HG03045 (cell line): ENCODE data around the gene ATP2C2.
"Not testable (repeated sequence)": the region's sequence is repeated elsewhere in the genome, so short reads cannot be mapped to it uniquely, and the experiment has no call there.

Experiments
- ATAC-seq: cut with Tn5 transposase; IDR thresholded peaks from one replicate; pipeline ENCODE4 v1.9.1; 2021; ENCODE audit warnings: mild to moderate bottlenecking, moderate library complexity; ENCODE audit not compliant: unreplicated experiment

Gene ATP2C2, protein sequence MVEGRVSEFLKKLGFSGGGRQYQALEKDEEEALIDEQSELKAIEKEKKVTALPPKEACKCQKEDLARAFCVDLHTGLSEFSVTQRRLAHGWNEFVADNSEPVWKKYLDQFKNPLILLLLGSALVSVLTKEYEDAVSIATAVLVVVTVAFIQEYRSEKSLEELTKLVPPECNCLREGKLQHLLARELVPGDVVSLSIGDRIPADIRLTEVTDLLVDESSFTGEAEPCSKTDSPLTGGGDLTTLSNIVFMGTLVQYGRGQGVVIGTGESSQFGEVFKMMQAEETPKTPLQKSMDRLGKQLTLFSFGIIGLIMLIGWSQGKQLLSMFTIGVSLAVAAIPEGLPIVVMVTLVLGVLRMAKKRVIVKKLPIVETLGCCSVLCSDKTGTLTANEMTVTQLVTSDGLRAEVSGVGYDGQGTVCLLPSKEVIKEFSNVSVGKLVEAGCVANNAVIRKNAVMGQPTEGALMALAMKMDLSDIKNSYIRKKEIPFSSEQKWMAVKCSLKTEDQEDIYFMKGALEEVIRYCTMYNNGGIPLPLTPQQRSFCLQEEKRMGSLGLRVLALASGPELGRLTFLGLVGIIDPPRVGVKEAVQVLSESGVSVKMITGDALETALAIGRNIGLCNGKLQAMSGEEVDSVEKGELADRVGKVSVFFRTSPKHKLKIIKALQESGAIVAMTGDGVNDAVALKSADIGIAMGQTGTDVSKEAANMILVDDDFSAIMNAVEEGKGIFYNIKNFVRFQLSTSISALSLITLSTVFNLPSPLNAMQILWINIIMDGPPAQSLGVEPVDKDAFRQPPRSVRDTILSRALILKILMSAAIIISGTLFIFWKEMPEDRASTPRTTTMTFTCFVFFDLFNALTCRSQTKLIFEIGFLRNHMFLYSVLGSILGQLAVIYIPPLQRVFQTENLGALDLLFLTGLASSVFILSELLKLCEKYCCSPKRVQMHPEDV

DNA sequence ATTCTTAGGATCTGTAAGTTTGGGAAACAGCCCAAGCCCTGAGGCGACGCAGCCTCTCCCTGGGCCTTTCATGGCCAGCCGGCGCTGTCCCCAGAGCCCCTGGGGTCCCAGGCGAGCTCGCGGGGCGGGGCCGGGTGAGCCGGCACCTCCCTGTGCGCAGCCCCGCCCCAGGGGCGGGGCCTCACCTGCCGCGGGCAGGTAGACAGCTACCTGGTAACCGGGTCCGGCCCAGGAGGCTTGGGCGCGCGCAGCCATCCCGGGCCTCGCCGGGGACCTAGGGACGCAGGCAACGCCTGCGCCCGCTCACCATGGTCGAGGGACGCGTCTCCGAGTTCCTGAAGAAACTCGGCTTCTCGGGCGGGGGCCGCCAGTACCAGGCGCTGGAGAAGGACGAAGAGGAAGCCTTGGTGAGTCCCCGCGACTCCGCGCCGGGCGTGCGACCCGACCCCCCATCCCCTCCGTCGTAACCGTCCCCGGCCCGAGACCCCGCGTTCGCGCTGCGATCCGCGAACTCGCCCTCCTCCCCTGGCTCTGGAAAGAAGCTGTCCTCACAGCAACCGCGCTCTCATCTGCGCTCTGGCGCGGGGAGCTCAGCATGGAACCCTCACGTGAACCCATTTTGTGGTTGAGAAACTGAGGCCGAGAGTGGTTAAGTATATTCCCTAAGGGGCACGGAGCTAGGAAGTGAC, at the start of gene ATP2C2:
ATP2C2 (plus strand) TSS at position 231 of the 689 bp plus-strand sequence; CDS start at position 309, 78 bp downstream.
- no peak for ATAC-seq

DNA sequence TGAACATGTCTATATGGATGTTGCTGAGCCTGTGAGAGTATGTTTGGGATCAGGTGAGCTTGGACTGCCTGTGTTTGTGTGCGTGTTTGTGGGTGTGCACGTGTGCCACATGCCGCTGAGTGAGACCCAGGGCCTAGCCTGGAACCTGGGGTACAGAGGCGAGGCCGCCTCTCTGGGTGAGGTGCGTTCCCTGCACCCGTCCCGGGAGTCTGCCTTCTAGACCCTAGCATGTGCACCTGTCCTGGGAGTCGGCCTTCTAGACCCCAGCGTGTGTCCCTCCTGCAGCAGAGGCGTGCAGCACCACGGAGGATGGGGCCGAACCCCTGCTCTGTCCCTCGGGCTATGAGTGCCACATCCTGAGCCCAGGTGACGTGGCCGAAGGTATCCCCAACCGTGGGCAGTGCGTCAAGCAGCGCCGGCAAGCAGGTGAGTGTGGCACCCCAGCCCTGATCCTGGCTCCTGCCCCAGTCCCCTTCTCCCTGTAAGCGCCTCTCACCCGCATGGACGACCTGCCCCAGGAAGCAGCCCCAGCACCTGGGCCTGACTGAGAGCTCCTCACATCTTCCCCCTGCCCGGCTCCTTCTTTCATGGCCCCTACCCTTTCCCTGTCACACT, 49.1 kb upstream of the ATP2C2 start:
- ATAC-seq, result no peak

DNA sequence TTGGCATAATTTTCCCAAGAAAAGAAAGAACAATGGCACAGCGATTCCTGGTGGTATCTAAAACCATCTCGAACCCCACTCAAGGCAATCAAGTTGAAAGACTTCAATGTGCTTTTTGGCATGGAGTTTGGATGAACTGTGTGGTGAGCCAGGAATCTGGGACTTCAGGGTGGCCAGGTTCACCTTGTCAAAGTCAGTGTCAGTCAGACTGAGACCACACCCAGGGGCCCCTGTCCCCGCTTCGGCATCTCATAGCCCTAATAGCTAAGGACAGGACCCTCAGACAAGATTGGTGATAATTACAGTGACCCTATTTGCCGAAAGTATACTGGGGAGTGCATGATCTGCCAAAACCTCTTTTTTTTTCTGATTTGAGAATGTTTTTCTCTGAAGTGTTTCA, 47.8 kb upstream of the ATP2C2 start:
- no peak for ATAC-seq

DNA sequence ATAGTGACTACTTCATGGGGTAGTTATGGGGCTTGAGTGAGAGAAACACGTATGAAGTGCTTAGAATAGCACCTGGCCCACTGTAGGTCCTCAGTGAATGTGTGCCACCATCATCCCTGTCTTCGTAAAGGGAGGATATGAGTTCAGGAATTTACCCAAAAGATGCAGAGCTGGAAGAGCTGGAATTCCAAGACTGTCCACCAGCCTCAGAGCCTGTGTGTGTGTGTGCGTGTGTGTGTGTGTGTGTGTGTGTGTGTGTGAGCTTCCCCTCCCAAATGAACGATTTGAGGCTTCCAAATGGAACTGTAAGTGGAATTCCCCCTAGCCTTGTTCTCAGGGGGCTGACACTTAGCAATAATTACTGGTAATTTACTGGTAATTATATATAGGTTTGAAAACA, 46.4 kb upstream of the ATP2C2 start:
- ATAC-seq, result no peak

DNA sequence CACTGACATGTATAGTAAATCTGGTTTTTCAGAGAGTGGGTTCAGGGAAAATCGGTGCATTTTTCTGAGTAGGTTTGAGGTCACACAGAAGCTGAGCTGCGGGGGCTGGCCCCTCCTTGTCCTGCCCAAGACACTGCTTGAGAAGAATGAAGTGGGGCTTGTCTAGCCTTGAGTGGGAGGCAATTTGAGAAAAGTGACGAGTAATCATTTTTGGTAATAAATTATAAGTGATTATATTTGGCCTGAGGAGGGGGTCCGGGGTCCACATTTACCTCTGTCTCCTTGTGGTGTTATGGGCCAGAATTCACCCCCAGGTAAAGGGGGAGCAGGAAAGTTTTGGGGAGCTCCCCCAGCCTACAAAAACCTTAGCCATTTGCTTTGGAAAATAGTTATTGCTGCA, 45.6 kb upstream of the ATP2C2 start:
- no peak for ATAC-seq

DNA sequence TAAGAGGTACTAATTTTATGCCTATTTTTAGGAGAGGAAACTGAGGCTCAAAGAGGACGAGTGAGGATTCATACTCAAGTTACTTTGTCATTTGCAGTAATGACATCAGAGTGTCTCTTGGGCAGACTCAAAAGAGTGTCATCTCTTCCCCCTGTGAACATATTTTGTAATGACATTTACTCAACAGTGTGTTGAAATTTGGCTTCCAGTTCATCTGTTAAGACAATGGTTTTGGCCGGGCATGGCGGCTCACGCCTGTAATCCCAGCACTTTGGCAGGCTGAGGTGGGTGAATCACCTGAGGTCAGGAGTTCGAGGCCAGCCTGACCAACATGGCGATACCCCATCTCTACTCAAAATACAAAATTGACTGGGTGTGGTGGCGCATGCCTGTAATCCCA, 44.7 kb upstream of the ATP2C2 start:
- ATAC-seq, result no peak

DNA sequence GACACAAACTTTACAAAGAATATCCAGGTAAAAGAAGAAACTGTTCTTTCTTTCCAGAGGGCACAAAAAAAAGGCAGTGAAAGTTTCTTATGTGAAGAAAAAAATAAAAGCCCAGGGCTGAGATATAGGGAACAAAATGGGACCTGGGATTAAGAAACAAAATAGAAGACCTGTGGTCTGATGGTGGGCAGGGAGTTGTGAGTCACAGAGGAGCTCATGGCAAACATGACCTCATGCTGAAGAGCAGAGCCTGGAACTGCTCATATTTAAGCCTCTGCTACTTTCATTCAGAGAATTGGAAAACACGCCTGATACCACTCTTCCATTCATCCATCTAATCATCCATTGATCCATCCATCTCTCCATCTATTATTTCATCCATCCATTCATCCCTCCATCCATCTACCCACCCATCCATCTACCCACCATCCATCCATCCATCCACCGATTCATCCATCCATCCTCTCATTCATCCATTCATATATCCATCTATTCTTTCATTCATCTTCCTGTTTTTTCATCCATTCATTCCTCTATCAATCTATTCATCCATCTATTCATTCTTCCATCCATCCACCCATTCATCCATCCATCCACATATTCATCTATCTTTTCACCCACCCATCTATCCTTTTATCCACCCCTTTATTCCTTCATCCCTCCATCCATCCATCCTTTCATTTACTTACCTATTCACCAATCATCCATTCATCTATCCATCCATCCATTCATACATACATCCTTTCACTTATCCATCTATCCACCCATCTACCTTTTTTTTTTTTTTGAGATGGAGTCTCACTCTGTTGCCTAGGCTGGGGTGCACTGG, 43.7 kb upstream of the ATP2C2 start:
- no peak for ATAC-seq

DNA sequence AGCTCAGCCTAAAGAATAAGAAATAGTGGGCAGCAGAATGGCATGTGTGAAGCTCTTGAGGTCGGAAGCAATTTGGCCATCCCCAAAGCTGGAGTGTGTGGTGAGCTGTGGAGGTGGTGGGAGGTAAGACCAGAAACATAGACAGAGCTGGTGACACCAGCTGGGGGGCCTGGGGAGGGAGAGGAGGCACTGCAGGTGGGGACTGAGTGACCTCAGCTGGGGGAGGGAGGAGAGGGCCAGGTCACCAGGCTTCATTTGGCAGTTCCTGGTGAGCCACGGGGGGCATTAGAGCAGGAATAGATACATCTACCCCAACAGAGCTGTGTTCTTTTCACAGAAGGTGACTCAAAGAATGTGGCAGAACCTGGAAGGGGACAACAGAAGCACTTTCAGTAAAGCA, 41.8 kb upstream of the ATP2C2 start:
- no peak for ATAC-seq

DNA sequence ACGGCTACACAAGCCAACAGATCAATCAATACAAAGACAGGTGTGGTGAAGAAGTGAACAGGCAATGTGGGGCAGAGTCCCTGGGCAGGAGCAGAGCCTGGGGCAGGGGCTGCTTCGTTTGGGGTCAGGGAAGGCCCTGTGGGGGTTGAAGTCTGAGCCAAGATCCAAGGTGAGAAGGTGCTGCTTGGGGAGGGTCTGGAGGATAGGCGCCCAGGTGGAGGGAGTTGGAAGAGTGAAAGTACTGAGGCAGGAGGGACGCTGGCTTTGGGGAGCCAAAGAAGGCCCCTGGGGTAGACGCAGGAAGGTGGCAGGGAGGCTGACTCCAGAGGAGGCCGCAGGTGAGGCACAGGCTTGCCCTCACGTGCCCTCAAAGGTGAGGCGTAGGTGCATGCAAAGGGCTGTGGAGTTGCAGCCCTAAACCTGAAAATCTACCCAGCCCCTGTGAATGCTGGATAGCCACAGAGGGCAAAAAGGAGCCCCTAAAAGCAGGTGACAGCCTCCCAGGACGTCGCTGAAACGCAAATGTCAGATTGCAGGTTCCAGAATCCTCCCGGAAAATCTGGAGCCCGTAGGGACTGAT, 40.3 kb upstream of the ATP2C2 start:
- ATAC-seq, result no peak

DNA sequence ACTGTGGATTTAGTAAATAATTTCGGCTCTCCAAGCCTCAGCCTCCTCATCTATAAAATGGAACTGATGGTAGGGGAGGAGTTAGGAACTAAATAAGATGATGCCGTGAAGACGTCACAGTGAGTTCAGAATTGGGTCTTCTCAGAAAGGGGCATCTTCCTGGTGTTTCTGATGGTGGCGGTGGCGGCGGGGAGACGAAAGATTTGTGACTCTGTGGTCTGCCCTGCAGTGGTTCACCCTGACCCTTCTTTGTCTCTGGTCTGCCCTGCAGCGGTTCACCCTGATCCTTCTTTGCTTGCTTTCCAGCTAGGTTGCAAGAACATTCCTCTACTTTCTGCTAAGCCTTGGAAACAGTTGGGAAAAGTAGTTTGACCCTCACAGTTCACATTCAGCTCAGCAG, 39.3 kb upstream of the ATP2C2 start:
- no peak for ATAC-seq

DNA sequence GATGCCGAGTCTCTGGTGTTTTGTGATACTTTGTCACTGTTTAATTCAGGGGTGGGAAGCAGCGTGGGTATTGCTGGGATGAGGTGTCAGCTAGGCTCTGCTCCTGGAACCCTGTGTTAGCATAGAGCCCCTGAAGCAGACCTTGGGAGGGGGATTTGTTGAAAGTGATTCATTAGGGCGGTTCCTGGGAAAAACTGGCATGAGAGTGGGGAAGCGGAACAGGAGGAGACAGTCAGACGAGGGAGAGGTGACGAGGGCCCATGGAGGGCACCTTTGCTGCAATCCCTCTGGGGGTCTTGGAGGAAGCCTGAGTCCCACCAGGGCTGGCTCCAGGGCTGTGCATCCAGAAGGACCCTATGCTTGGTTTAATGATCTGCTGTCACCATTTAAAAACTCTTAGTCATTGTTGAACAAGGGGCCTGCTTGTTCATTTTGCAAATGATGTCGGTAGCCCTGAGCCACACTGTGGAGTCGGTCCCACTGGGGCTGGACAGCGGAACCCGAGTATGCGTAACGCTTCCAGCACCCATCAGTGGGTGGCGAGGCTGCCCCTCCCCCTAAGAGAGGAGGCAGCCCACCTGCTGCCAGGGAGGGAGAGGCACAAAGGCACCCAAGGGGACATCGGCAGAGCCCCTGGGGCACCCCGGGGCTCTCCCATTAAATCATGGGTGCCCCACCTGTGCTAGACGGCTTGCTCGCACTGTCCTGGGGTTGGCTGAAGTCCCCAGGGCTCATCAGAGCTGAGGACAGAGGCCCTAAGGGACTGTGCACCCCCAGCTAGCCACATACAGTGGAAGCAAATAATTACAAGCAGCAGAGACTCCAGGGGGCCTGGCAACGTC, 38.3 kb upstream of the ATP2C2 start:
- no peak for ATAC-seq

DNA sequence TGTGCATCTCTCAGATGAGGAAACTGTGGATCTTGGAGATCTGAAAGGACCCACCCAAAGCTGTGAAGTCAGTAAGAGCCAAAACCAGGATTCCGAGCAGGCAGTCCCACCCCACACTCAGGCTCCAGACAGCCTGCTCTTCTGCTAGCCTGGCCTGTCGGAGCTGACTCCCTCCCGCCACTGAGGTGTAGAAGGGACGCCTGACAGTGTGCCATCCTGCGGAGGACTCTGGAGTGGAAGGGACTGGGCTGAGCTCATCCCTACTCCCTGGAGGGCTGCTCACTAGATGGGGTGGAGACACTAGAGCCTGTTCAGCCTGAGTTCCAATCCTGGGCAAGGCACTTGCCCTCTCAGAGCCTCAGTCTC, 37.7 kb upstream of the ATP2C2 start:
- ATAC-seq, result no peak

DNA sequence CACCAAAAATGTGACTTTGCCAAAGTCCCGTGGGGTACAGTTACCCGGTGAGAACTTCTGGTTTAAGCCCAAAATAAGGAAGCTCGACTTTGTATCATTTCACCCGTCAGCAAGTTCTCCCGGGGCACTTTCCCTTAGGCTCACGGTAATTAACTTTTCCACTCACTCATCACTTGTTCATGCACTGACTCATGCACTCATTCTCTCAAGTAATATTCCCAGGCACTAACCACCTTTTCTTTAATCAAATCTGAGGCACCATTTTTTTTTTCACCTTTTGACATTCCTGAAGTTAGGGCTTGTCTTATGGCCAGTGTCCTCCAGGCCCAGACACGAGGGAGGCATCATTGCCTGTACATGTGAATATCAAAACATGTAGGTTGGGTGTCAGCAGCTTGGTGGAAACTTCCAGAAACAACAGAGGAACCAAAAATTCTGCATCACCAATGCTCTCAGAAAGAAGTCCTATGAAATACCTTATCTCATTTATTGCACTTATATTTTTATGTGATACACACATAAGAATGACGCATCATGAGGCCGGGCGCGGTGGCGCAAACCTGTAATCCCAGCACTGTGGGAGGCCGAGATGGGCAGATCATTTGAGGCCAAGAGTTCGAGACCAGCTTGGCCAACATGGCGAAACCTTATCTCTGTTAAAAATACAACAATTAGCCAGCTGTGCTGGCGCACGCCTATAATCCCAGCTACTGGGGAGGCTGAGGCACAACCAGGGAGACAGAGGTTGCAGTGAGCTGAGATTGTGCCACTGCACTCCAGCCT, 36.1 kb upstream of the ATP2C2 start:
- ATAC-seq, result no peak

DNA sequence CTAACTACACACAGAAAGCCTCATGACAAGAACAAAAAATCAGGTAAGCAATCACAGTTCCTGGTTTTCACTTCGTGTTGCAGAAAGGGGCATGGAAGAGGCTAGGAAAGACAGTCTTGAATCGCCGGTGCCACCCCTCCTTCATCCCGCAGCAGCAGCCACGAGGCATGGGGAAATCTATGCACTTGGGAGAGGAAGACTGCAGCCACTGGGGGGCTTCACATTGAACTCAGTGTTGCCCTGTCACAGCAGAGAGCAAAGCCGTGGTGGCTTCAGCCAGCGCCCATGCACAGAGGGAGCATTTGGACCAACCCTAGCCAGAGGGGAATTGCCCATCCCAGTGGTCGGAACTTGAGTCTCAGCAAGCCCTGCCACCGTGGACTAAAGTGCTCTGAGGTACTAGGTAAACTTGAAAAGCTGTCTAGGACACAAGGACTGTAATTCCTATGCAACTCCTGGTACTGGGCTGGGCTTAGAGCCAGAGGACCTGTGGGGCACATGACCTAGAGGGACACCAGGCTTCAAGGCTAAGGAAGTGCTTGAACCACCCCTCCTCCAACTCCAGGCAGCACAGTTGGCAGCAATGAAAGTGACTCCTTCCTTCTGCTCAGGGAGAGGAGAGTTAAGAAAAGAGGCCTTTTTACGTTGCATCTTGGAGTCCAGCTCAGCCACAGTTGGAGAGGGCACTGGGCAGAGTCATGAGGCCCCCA, 35.2 kb upstream of the ATP2C2 start:
- no peak for ATAC-seq

DNA sequence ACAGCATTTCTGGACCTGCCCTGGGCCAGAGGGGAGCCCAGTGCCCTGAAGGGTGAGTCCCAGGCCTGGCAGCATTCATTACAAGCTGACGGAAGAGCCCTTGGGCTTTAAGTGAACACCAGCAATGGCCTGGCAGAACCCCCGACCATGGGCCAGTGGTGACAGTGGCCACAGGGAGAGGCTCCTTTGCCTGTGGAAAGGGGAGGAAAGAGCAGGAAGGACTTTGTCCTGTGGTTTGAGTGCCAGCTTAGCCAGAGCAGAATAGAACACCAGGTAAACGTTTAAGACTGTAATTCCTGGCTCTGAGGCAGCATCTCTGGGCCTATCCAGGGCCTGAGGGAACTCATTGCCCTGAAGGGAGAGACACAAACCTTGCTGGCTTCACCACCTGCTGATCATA, 34.3 kb upstream of the ATP2C2 start:
- ATAC-seq, result no peak

DNA sequence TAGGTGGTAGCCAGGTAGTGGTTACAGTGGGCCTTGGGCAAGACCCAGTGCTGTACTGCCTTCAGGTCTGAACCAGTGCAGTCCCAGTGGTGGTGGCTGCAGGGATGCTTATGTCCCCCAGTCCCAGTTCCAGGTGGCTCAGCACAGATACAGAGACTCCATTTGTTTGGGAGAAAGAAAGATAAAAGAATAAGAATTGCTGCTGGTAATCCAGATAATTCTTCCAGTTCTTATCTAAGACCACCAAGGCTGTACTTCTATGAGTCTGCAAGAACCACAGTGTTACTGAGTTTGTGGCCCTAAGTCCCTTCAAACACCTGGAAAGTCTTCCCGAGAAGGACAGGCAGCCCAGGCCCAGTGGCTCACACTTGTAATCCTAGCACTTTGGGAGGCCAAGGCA, 33.9 kb upstream of the ATP2C2 start:
- no peak for ATAC-seq

DNA sequence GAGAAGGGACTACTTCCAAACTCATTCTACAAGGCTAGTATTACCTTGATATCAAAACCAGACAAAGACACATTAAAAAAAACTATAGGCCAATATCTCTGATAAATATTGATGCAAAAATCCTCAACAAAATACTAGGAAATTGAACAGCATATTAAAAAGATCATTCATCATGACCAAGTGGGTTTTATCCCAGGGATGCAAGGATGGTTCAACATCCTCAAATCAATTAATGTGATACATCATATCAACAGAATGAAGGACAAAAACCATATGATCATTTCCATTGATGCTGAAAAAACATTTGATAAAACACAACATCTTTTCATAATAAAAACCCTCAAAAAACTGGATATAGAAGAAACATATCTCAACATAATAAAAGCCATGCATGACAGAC, 31.1 kb upstream of the ATP2C2 start:
- not testable (repeated sequence) for ATAC-seq
